GM13977 (cell line): ENCODE data around the gene SNCB.

ENCODE experiments used
- DNase-seq: peaks from one replicate; pipeline ENCODE4 v3.0.0; 2012; ENCODE audit warnings: low spot score
- CTCF ChIP-seq: IDR thresholded peaks from 2 replicates; pipeline ENCODE4 v1.5.1; 2012; ENCODE audit warnings: mild to moderate bottlenecking, control low read depth; ENCODE audit not compliant: insufficient read depth; ENCODE audit errors: extremely low read depth, missing control alignments
- in situ Hi-C: fragments of 300-500 bp; cut with MboI; formaldehyde crosslinking; loops from one replicate; pipeline ENCODE4 v1.12.0; 2022; ENCODE audit warnings: low sequenced_read_pairs, low pct_unique_long_range_greater_than_20kb, mixed read lengths, inconsistent platforms; ENCODE audit not compliant: unreplicated experiment

Gene SNCB

DNA sequence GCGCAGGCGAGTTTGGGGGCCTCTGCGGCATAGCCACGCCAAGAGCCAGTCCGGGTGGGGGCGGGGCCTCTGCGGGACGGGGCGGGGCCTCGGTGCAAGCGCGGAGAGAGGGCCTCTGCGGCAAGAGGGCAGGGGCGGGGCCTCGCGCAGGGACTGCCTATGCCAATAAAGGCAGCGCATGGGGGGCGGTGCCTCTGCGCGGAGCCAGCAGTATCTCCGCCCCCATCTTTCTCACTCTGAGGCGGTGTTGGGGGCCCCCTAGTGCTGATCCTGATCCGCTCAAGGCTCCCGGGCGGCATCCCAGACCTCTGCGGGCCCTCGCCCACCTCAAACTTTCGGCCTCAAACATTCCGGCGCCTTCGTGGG, 11.1 kb downstream of the SNCB start:
- in situ Hi-C loops = no loop called here
- peak; percentile 98 for DNase-seq
- TF ChIP-seq CTCF = peak; percentile 49

GRCh38 chr5:176618783-176619182, 11.6 kb downstream of the SNCB start:
- DNase-seq = no peak
- in situ Hi-C loops = no loop called here

GRCh38 chr5:176616511-176616910, 13.8 kb downstream of the SNCB start:
- no peak for TF ChIP-seq CTCF
- in situ Hi-C loops = no loop called here
- DNase-seq = no peak

More at GRCh38 chr5:176618783-176619182, 11.6 kb downstream of the SNCB start:
- no peak for TF ChIP-seq CTCF

DNA sequence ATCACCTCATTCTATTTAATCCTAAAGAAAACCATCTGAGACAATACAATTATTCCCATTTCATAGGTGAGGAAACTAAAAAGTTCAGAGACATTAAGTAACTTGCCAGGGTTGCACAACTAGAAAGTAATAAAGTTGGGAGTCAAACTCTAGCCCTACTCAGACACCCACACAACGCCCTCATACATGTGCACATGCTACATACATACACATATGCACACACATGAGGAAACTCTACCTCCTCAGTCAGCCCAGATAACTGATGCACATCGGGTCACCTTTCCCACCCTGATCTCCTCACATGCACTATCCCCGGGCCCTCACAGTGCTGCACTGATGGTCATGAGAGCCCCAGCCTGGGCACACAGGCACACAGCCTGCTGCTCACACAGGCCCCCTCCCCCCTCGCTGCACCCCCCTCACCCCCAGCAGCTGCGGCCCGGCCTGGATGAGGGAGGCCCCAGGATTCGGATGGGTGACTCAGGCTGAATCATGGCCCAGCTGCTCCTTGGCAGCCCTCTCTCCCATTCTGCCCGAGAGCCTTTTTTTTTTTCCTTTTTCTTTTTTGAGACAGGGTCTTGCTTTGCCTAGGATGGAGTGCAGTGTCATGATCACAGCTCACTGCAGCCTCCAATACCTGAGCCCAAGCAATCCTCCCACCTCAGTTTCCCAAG, 15.4 kb downstream of the SNCB start:
- no peak for DNase-seq
- in situ Hi-C loops = no loop called here
- TF ChIP-seq CTCF = no peak

GRCh38 chr5:176612855-176613254, 17.5 kb downstream of the SNCB start:
- in situ Hi-C loops = no loop called here
- no peak for DNase-seq
- TF ChIP-seq CTCF = no peak

- DNase-seq = no peak
- no peak for TF ChIP-seq CTCF
- in situ Hi-C loops = no loop called here
Observed at GRCh38 chr5:176612008-176612407, 18.3 kb downstream of the SNCB start.
